ENCODE measurements around the gene MAB21L4.

The MAB21L4 gene

DNA sequence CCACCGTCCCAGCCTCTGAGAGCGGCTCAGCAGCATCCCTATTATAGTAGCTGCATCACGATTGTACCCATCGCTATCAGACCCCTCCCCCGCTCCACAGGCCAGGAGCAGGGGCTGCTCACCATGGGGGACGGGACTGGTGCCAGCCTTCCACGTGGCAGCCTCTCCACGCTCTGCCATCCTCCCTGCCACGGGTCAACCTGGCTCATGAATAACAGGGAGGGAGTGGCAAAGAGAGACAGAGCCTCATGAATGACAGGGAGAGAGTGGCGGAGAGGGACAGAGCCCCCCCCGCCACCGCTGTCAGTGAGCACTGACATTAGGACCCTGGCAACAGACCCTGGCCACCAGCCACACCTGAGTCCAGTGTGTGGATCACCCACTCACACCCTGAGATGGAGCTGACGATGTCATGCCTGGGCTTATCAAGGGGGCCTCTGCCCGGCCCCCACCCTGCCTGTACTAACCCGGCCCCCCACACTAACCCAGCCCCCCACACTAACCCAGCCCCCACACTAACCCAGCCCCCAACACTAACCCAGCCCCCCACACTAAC lies 27.1 kb upstream of the MAB21L4 start:
- DNase-seq: no peak

DNA sequence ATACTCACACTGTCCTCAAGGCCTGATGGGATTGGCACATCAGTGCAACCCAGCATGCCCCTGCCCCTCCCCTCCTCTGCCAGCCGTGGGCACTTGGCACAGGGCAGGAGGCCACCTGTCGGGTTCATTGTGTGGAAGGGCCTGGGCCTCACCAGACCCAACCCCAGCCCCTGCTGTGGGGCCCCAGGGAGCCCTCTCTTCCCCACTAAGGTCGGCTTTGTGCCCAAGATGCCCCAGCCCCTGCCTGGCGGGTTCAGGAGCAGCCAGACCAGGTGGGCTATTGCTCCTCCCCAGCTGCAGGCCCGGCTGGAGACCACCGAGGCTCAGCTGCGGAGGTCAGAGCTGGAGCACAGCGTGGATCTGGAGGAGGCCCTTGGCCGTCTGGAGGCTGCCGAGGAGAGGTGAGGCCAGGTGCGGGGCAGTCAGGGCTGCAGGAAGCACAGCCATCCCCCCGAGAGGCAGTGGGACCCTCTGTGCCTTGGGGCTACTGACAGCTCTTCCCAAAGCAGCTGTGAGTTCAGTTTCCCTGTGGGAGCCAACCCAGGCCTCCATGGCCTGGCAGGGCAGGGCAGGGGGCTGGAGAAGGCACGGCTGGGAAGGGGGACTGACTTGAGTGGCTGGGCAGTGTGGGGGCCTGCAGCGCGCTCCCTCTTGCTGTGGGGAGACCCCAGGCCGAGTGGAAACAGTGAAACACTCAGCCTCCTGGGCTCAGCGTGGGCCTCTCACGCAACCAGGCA lies 26.5 kb upstream of the MAB21L4 start:
- DNase-seq: no peak

GRCh38 chr2:240921995-240922244 lies 26.0 kb upstream of the MAB21L4 start:
- no peak for DNase-seq

GRCh38 chr2:240921311-240921994 lies 25.5 kb upstream of the MAB21L4 start:
- DNase-seq: no peak

GRCh38 chr2:240920783-240921231 lies 24.9 kb upstream of the MAB21L4 start:
- DNase-seq: no peak

DNA sequence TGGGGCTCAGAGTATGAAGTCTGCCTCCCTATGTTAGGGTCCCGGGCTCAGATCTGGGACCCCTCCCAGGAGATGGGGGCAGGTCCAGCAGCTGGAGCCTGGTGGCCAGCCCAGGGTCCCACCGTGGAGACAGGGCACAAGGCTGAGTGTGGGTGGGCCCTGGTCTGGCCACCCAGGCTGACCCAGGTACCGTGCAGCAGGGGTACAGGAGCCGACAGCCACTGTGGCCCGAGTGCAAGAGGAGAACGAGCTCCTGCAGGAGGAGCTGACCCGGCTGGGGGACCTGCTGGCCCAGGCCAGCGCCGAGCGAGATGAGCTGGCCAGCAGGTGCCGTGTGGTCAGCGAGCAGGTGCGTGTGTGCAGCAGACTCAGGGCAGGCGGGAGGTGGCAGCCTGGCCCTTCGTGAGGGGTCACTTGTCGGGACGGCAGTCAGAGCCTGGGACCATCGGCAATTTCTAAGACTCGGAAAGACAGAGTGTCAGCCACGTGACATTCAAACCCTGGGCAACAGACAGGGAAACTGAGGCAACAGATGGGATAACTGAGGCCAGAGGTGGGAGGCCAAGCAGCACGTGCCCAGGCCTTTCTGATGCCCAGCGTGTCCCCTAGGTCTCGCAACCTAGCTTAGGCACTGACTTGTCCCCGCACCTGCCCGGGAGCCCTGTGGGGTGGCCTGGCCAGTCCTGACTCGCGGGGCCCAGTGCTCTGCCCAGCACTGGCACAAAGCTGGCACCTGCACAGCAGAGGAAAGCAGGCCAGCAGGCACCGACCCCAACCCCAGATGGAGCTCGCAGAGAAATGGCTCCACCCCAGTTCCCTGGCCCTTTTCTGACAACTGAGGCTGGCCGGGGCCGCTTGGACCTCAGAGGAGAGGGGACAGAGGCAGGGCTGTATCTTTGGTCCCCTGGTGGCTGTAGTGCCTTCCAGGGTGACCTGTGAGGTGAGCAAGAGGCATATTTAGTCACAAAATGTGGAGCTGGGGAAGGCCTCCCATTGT lies 24.1 kb upstream of the MAB21L4 start:
- no peak for DNase-seq

- no peak for DNase-seq
These were observed 23.3 kb upstream of the MAB21L4 start for GRCh38 chr2:240919161-240919781.

DNA sequence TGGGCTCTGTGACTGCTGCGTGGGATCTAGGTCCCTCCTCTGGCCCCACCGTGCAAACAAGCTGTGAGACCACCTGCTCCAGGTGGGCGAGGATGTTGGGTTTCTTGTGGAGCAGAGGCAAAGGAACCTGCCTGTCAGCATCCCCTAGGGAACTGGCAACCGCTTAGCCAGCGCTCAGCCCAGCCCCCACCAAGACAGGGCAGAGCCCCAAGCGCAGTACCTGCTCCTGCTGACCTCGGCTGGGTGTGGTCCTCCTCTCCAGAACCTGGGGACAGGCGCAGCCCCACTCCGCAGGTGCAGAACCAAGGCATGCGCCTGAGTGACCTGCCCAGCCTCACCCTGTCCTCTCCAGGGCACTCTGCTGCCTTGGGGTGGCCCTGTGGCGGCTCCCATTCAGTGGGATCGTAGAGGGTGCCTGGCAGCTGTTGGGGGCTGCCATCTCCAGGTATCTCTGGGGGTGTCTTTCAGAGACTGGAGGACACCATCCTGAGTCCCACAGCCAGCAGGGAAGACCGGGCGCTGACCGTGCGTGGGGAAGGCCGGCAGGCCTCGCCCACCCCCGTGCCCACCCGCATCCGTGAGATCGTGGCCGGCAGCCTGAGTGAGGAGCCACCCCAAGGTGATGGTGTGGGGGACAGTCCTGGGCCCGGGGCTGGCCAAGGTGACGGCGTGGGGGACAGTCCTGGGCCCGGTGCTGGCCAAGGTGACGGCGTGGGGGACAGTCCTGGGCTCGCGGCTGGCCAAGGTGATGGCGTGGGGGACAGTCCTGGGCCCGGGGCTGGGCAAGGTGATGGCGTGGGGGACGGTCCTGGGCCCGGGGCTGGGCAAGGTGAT lies 22.5 kb upstream of the MAB21L4 start:
- no peak for DNase-seq

GRCh38 chr2:240917684-240918257 lies 21.8 kb upstream of the MAB21L4 start:
- no peak for DNase-seq

DNA sequence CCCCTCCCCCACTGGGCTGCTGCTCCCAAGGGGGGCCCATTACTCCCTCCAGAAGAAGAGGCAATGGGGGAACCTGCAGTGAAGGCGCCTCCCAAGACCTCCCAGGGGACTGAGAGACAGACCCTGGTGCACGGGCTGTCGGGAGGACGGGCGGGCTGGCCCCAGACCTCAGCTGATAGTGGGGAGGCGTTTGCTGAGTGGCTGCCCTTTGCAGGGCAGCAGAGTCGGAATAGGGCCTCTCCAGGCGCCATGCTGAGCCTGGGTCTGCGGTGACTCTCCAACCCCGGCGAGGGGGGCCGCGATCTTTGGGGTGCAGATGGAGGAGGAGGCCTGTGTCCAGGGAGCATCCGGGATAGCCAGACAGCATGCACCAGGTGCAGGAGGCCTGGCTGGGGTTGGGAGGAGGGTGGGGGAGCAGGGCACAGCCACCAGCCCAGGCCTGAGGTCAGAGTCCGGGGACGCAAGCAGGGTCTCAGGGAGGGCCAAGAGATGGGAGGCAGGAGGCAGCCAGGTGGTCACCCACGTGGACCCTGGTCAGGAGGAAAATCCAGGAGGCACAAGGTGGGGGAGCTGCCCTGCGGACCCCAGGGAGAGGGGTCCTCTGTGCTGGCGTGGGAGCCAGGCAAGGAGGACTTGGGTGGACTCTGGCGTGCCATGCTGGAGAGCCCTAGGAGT lies 21.2 kb upstream of the MAB21L4 start:
- DNase-seq: no peak

- DNase-seq: no peak
These were observed 20.6 kb upstream of the MAB21L4 start for GRCh38 chr2:240916571-240917008.

DNA sequence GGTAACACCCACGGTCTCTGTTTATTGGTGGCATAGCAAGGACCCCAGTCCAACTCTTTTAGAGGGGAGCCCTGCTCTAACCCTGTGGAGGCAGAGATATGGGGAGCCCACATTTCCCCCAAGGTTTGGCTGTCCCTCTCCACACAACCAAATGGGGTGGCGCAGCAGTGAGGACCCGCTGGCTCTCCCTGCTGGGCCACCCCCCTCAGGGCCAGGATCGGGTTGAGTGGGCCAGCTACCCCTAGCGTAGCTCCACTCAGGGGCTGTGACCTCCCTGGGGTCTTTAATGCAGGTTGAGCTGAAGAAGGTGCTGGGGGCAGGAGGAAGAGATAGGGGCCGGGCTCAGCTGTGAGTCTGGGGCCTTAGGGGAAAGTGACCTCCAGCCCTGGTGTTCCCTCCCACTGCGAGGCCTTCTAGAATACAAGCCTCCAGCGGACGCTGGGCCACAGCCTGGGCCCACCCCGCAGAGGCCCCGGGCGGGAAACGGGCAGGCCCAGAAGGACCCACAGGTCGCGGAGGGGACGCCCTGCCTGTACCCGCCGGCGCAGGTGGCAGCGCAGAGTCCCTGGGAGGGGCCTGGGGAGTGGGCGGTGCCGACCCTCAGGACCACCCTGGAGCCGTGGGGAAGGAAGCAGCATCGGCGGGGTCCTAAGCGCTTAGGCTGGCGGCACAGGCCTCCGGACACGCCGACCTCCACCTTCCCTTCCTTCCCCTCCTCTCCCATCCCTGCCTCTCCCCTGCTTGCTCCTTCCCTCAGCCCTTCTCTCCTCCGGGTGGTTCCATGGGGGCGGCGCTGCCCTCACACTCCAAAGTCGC lies 19.8 kb upstream of the MAB21L4 start:
- DNase-seq: no peak

- no peak for DNase-seq
These were observed 18.9 kb upstream of the MAB21L4 start for GRCh38 chr2:240914645-240915525.

DNA sequence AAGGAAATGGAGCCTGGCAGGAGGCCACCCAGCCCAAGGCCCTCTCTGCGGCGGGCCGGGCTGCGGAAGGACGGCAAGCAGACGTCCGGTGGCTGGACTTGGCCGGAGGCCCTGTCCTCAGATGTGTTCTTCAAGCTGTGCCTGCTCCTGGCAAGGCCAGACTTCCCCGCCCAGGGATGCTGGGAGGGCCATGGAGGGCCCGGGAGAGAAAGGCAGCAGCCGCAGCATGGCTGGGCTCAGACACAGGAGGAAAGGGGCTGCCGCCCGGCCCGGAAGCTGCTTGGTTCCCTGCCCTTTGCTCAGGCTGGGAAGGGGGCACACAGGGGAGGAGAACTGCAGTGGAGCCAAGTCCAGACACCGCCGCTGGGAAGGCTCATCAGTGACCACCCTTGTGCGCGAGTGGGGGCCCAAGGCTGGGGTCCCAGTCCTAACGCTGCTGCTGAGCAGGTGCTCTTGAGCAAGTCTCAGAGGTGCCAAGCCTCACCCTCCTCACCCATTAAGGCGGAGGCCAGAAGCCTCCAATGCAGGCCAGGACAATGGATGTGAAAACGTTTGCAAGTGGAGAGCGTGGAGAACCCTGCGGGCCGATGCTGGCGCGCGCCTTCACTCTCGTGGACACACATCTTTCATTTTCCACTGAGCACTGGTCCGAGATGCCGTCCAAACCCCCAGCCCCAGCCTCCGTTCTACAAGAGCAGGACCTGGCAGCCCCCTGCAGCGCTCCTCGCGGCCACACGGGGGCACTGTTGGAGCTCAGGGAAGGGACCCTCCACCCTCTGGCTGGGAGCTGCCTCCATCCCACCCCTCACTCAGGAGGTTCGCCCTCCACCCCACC lies 18.1 kb upstream of the MAB21L4 start:
- DNase-seq: peak; percentile 26

DNA sequence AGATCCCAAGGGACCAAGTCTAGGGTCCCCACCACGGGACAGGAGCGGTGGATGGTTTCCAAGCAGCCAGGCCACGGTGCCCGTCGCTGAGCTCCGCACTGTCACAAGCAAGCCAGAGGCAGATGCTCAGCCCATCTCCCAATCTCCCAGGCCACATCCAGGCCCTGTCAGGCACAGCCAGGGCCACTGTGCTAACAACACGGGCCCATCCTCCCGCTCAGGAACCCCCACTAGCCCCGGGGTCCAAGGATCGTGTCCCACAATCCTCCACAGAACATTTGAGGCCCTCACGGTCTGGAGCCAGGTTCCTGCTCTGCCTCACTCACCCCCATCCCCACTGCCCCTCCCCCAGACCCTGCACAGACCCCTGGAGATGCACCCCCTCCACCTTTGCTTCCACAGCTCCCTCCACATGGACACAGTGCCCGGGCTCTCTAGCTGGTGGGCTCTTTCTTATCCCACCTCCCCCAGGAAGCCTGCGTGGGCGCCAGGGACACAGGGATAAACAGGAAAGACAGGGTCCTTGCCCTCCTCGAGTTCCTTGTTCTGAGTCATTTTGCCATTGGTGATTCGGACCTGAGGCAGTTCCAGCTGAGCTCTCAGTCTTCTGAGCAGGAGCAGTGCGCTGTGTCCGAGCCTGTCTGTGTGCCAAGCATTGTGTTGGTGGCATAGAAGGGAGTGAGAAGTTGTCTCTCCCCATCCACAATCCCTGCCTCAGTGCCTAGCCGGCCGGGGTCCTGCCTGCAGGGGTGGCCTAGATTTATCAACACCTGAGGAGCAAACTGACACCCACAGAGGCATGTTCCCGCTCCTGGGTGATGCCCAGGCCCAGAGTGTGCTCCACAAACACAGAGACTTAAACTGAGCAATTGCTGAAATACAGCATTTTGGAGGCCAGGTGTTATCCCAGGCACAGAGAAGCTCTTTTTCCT lies 17.2 kb upstream of the MAB21L4 start:
- DNase-seq: no peak

GRCh38 chr2:240911641-240912265 lies 15.8 kb upstream of the MAB21L4 start:
- no peak for DNase-seq

Data from NCI-H1105 (cell line).